Gastrocnemius medialis (tissue), 4 donors: ENCODE data around the gene ZNF784.

Experiments used
- POLR2A ChIP-seq, 2 donors: fragments of 450-650 bp; IDR thresholded peaks; one replicate each; pipeline ENCODE4 v1.6.1; 2017; ENCODE audit warnings: antibody characterized with exemption in 2 of 2, mild to moderate bottlenecking in 2 of 2, moderate library complexity in 2 of 2
- TF ChIP-seq, protein P1 (sequence below), 5 experiments: fragments of 450-650 bp in 3 of 5; fragments of 200-600 bp in 2 of 5; sonication (generic) in 2 of 5; IDR thresholded peaks in 4 of 5; conservative IDR thresholded peaks in 1 of 5; 1 replicate in 4 of 5; 2 replicates in 1 of 5; pipeline ENCODE4 v1.5.1; 2016 to 2019; ENCODE audit warnings: antibody characterized with exemption in 5 of 5, mild to moderate bottlenecking in 3 of 5, moderate library complexity in 3 of 5

DNA sequence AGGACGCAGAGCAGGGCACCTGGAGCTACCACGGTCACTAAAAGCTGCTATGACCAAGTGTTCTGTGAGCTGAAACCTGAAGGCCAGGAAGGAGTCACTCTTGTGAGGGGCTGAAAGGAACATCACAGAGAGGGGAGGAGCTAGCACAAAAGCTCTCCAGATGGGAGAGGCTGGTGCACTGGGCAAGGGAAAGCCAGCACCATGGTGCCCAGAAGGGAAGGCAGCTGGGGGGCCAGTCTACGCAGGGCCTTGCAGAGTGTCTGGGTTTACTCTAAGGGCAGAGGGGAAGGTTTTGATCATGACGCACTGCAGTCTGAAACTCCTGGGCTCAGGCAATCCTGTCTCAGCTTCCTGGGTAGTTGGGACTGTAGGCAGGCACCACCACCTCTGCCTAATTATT lies 12.4 kb upstream of the ZNF784 start:
- TF ChIP-seq, protein P1, sequence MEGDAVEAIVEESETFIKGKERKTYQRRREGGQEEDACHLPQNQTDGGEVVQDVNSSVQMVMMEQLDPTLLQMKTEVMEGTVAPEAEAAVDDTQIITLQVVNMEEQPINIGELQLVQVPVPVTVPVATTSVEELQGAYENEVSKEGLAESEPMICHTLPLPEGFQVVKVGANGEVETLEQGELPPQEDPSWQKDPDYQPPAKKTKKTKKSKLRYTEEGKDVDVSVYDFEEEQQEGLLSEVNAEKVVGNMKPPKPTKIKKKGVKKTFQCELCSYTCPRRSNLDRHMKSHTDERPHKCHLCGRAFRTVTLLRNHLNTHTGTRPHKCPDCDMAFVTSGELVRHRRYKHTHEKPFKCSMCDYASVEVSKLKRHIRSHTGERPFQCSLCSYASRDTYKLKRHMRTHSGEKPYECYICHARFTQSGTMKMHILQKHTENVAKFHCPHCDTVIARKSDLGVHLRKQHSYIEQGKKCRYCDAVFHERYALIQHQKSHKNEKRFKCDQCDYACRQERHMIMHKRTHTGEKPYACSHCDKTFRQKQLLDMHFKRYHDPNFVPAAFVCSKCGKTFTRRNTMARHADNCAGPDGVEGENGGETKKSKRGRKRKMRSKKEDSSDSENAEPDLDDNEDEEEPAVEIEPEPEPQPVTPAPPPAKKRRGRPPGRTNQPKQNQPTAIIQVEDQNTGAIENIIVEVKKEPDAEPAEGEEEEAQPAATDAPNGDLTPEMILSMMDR (IDR thresholded peaks at IDR 0.05 in 4 of 5, conservative IDR thresholded peaks at IDR 0.05 in 1 of 5) = no peak
- no peak for TF ChIP-seq POLR2A (IDR thresholded peaks at IDR 0.05)
